GM12878 (cell line): ENCODE measurements around the gene KLHL1. TPM values are rescaled to one million over a fixed set of nuclear protein-coding genes. Genes with fewer than 3 reads are reported as not detected.

Source experiments
- BCL11A ChIP-seq: IDR thresholded peaks from 2 replicates; pipeline ENCODE4 v1.6.1; 2011; ENCODE audit warnings: low read depth, low read length
- CHD2 ChIP-seq: IDR thresholded peaks from 2 replicates; pipeline ENCODE4 v1.6.1; 2011; ENCODE audit warnings: low read depth, low read length, improper control_type of control experiment, borderline replicate concordance
- EED ChIP-seq: sonication (generic); IDR thresholded peaks from 2 replicates; pipeline ENCODE4 v1.6.1; 2016; ENCODE audit warnings: antibody characterized with exemption, low read depth
- EP300 ChIP-seq, 2 experiments: fragments of 150-350 bp in 1 of 2; IDR thresholded peaks; 2 replicates each; pipeline ENCODE4 v1.6.1; 2011 to 2012; ENCODE audit warnings: low read depth in 2 of 2, low read length in 2 of 2, borderline replicate concordance in 1 of 2, improper control_type of control experiment in 1 of 2, inconsistent platforms in 1 of 2; ENCODE audit not compliant: control insufficient read depth in 1 of 2
- FOXM1 ChIP-seq: IDR thresholded peaks from 2 replicates; pipeline ENCODE4 v1.6.1; 2012; ENCODE audit warnings: low read depth, mild to moderate bottlenecking, inconsistent platforms, low read length, moderate library complexity
- GATAD2B ChIP-seq: fragments of 450-650 bp; conservative IDR thresholded peaks from 2 replicates; pipeline ENCODE4 v1.6.1; 2017; ENCODE audit warnings: low read depth, mild to moderate bottlenecking, moderate library complexity
- LARP7 ChIP-seq: fragments of 450-650 bp; IDR thresholded peaks from 2 replicates; pipeline ENCODE4 v1.6.1; 2017; ENCODE audit warnings: mild to moderate bottlenecking
- NFXL1 ChIP-seq: fragments of 450-650 bp; IDR thresholded peaks from 2 replicates; pipeline ENCODE4 v1.6.1; 2017; ENCODE audit warnings: antibody characterized with exemption, mild to moderate bottlenecking, borderline replicate concordance
- NR2C2 ChIP-seq: IDR thresholded peaks from 2 replicates; pipeline ENCODE4 v1.6.1; 2011; ENCODE audit warnings: borderline replicate concordance, low read depth; ENCODE audit not compliant: control insufficient read depth, insufficient read length
- SKIL ChIP-seq: fragments of 450-650 bp; IDR thresholded peaks from 2 replicates; pipeline ENCODE4 v1.6.1; 2017; ENCODE audit warnings: mild to moderate bottlenecking, low read depth, inconsistent platforms; ENCODE audit not compliant: poor library complexity, severe bottlenecking
- ZNF24 ChIP-seq: fragments of 450-650 bp; IDR thresholded peaks from 2 replicates; pipeline ENCODE4 v1.6.1; 2017; ENCODE audit warnings: antibody characterized with exemption, mild to moderate bottlenecking
- polyA plus RNA-seq, 11 experiments: library from polyadenylated mRNA; depleted of rRNA in 4 of 11; unstranded in 6 of 11; stranded (reverse) in 5 of 11; fragments of >200 nt; fragmentation: Nextera tagmentation in 4 of 11; fragmentation: Illumina TruSeq in 1 of 11; extraction: Ambion mirVana in 4 of 11; extraction: Trizol in 1 of 11; gene quantifications; 1 replicate in 1 of 11; 2 replicates in 10 of 11; pipeline versions ENCODE4 v1.2.1 to v1.2.3, GENCODE V29; 2011 to 2016; ENCODE audit warnings: inconsistent platforms in 2 of 11, missing spikeins in 2 of 11, low read depth in 1 of 11
- total RNA-seq, 4 experiments: library from RNA; depleted of rRNA in 3 of 4; stranded (reverse); fragments of >200 nt in 3 of 4; fragmentation: Illumina TruSeq in 1 of 4; extraction: Trizol in 1 of 4; gene quantifications; 2 replicates each; pipeline versions ENCODE4 v1.2.1 to v1.2.3, GENCODE V29; 2013 to 2021
- TF ChIP-seq, protein P1 (sequence below): IDR thresholded peaks from 2 replicates; pipeline ENCODE4 v1.6.1; 2012; ENCODE audit warnings: low read length, inconsistent platforms
- TF ChIP-seq, protein P2 (sequence below): fragments of 450-650 bp; conservative IDR thresholded peaks from 2 replicates; pipeline ENCODE4 v1.6.1; 2017; ENCODE audit warnings: mild to moderate bottlenecking, moderate library complexity
- TF ChIP-seq, protein P3 (sequence below): fragments of 150-350 bp; IDR thresholded peaks from 2 replicates; pipeline ENCODE4 v1.6.1; 2014; ENCODE audit warnings: mild to moderate bottlenecking, low read depth, low read length

The KLHL1 gene
- total and polyA plus RNA-seq, 10 of the 15 experiments (the other 5 are each of a cell fraction or from before 2014, with no cell fraction given) = 0.02 to 0.13 (median 0.05) TPM; not detected in 2

DNA sequence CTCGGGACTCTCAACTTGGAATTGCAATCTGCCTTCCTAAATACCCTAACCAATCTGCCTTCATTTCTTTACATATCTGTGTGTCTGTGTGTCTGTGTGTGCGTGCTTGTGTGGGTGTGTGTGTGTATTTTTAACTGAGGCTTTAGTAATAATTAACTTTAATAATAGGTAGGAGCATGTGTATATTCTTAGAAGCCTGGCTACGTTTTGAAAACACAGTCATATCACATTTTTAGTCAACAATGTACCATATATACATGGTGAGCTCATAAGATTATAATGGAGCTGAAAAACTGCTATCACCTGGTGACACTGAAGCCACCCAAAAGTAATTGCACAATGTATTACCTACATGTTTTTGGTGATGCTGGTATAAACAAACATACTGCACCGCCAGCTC is 66.1 kb downstream of the KLHL1 start (continued):
- no peak for TF ChIP-seq FOXM1
- TF ChIP-seq, protein P1, sequence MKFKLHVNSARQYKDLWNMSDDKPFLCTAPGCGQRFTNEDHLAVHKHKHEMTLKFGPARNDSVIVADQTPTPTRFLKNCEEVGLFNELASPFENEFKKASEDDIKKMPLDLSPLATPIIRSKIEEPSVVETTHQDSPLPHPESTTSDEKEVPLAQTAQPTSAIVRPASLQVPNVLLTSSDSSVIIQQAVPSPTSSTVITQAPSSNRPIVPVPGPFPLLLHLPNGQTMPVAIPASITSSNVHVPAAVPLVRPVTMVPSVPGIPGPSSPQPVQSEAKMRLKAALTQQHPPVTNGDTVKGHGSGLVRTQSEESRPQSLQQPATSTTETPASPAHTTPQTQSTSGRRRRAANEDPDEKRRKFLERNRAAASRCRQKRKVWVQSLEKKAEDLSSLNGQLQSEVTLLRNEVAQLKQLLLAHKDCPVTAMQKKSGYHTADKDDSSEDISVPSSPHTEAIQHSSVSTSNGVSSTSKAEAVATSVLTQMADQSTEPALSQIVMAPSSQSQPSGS = peak; percentile 51; the same call in 1 of the 2 replicates
- TF ChIP-seq ZNF24 = no peak
- no peak for TF ChIP-seq NFXL1
- TF ChIP-seq EP300 (IDR thresholded peaks at IDR 0.05; ENCODE audit: borderline replicate concordance in 1 of 2, control insufficient read depth in 1 of 2, low read depth in 2 of 2, low read length in 2 of 2) = peak; percentile 39 to 82; a peak in 2 of 4 replicates
- TF ChIP-seq EED = no peak
- no peak for TF ChIP-seq SKIL
- TF ChIP-seq, protein P2, sequence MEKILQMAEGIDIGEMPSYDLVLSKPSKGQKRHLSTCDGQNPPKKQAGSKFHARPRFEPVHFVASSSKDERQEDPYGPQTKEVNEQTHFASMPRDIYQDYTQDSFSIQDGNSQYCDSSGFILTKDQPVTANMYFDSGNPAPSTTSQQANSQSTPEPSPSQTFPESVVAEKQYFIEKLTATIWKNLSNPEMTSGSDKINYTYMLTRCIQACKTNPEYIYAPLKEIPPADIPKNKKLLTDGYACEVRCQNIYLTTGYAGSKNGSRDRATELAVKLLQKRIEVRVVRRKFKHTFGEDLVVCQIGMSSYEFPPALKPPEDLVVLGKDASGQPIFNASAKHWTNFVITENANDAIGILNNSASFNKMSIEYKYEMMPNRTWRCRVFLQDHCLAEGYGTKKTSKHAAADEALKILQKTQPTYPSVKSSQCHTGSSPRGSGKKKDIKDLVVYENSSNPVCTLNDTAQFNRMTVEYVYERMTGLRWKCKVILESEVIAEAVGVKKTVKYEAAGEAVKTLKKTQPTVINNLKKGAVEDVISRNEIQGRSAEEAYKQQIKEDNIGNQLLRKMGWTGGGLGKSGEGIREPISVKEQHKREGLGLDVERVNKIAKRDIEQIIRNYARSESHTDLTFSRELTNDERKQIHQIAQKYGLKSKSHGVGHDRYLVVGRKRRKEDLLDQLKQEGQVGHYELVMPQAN = no peak
- TF ChIP-seq, protein P3, sequence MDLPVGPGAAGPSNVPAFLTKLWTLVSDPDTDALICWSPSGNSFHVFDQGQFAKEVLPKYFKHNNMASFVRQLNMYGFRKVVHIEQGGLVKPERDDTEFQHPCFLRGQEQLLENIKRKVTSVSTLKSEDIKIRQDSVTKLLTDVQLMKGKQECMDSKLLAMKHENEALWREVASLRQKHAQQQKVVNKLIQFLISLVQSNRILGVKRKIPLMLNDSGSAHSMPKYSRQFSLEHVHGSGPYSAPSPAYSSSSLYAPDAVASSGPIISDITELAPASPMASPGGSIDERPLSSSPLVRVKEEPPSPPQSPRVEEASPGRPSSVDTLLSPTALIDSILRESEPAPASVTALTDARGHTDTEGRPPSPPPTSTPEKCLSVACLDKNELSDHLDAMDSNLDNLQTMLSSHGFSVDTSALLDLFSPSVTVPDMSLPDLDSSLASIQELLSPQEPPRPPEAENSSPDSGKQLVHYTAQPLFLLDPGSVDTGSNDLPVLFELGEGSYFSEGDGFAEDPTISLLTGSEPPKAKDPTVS = no peak
- no peak for TF ChIP-seq GATAD2B
- TF ChIP-seq BCL11A = peak; percentile 58; the same call in 1 of the 2 replicates
- no peak for TF ChIP-seq NR2C2
- no peak for TF ChIP-seq LARP7
- TF ChIP-seq CHD2 = no peak
